ENCODE data around the gene CCSER1.

Gene CCSER1

DNA sequence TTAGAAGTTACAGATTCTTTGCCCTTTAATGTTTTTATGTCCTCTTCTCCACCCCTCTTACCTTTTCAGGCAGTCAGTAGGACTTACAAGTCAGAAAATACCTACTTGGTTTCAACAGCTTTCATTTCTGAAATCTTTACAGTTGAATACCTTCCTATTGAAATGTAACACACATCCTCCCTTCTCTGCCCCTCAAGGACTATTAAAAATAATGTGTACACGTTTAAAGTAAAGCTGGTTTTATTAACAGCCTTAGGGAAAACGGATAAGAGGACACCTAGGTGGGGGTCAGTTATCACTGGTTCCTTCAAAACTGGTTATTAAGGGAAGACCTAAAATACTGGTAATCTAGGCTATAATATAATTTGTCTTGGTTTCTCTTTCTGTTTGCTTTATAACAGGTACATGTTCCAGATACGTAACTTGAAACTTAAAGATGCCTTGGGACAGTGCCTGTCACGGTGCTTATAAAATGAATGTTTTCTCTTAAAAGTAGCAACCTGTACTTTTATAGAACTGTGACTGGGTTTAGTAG is 1.8 kb downstream of the CCSER1 start:
- DNase-seq: no peak

- no peak for DNase-seq
Observed at GRCh38 chr4:90130076-90130475, 2.9 kb downstream of the CCSER1 start.

GRCh38 chr4:90137555-90137954 is 10.4 kb downstream of the CCSER1 start:
- no peak for DNase-seq

DNA sequence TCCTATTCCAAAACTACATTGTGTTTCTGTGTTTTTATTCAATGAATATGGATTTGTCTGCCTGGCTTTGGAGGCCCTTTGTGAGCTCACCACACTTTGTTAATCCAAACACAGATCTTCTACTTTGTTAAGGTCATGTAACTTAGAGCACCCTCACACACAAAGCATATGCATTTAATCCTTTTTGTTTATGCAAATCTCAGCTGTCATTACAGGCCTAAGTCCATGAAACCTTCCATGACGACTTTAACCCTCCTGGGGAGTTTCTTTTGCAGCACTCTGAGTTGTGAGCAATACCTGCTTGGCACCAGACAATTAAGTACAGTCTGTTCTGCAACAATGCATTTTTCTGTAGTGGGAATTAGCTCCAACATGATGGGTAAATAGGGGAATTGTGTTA is 14.9 kb downstream of the CCSER1 start:
- no peak for DNase-seq

- DNase-seq: no peak
Observed at GRCh38 chr4:90145319-90145718, 18.1 kb downstream of the CCSER1 start.

- no peak for DNase-seq
Observed at GRCh38 chr4:90146306-90146705, 19.1 kb downstream of the CCSER1 start.

- DNase-seq: no peak
Observed at GRCh38 chr4:90148574-90149148, 21.5 kb downstream of the CCSER1 start.

- no peak for DNase-seq
Observed at GRCh38 chr4:90152024-90152423, 24.8 kb downstream of the CCSER1 start.

GRCh38 chr4:90159193-90159592 is 32.0 kb downstream of the CCSER1 start:
- no peak for DNase-seq

- DNase-seq: no peak
Observed at GRCh38 chr4:90160044-90160443, 32.9 kb downstream of the CCSER1 start.

DNA sequence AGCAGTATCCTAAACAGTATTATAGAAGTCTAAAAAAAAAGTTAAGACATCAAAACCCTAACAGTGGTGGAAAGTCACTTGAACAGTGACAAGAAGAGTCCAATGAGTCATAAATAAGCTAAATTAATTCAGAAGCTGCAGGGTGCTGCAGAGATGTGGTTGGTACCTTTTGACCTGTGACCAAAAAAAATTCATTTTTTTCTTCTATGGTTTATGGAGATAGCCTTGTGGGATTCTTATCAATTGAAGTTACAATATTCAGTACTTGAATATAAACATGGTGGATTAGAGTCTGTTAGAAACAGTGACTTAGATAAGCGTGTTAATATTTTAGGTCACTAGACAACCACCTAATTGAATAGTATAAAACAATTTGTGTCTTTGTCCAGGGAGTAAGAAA is 35.4 kb downstream of the CCSER1 start:
- no peak for DNase-seq

DNA sequence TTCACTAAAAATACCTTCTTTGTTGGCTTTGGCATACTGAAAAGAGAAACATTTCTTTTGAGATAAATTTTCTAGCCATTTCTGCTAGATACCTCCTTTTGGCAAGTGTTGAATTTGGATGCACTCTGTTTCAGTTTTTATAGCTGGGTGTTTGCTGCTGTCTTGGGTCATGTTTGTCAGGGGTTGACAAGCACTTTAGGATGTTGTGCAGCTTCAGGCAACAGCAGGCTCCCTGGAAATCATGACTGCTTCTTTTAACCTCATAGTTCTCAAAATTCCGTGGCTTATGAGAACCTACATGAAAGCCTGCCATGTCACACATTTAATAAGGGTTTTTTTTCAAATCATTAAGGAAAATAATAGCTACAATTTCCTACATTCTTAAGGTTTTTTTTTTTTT is 36.7 kb downstream of the CCSER1 start:
- DNase-seq: no peak

- no peak for DNase-seq
Observed at GRCh38 chr4:90165883-90166282, 38.7 kb downstream of the CCSER1 start.

- no peak for DNase-seq
Observed at GRCh38 chr4:90171491-90171890, 44.3 kb downstream of the CCSER1 start.

GRCh38 chr4:90174621-90175023 is 47.4 kb downstream of the CCSER1 start:
- DNase-seq: no peak

DNA sequence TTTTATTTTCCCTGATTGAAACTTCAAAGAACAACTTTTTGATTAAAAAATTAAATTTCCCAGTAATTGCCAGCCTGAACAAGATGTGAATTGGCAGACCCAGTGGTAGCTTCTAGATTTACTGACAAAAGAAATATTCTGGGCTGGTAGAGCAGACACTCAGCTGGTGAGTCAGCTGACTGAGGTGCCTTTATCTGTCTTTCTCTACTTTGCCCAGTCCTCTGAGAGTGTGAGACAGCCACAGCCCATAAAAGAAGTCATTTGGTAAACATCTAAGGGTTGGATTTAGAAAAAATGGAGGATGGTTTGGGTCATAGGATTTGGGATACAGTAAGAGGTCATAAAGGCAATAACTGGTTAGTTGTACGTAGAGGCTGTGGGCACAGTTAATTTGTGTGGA is 54.5 kb downstream of the CCSER1 start:
- DNase-seq: no peak

DNA sequence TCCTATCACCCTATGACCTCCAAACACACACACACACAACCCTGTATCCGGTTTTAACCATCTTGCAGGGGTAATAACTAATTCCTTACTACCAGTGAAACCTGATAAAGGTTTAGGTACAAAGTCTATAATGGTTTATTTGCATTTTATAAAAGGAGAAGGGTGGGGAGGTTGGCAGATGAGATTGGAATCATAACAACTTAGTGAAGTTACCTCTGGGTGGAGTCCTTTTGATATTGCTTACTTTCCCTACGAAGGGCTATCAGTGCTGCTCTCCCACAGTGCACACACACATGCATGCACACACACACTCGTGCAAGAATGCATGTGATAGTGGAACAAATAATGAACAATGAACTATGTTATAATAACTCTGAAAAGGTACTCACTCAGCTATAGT is 56.1 kb downstream of the CCSER1 start:
- no peak for DNase-seq

- DNase-seq: no peak
Observed at GRCh38 chr4:90184560-90184959, 57.4 kb downstream of the CCSER1 start.

DNA sequence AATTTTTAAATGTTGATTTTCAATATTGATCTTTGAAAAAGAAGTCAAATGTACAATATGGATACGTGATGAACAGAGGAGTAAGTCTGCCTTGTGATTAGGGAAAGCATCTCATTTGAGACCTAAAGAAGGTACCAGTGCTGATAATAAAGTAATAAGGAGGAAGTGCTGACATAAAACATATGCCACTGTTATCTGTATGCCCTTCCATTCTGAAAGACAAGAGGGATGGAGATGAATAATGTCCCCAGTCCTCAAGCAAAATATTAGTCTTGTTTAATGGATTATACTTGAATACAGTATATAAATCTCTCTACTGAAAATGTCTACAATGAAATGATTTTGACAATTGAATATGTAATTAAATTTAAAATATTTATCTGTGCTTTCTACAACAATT is 58.2 kb downstream of the CCSER1 start:
- DNase-seq: no peak

- no peak for DNase-seq
Observed at GRCh38 chr4:90186229-90186628, 59.0 kb downstream of the CCSER1 start.

- DNase-seq: no peak
Observed at GRCh38 chr4:90187148-90187884, 60.1 kb downstream of the CCSER1 start.

DNA sequence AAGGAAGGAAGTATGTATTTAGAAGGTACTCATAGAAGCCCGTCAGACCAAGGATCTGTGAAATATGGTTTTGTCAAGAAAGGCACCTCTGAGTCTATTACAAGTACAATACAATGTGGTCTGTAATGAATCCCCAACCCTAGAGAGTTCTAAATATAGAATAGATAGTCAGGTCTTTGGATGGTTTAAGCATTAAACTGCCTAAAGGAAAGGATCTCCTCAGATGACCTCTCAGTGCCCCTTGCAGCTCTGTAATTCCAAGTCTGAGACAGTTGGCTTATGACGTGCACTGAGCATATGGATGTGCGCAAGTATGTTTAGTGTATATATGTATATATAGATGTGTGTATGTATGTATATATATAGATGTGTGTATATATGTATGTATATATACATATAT is 62.0 kb downstream of the CCSER1 start:
- DNase-seq: no peak

DNA sequence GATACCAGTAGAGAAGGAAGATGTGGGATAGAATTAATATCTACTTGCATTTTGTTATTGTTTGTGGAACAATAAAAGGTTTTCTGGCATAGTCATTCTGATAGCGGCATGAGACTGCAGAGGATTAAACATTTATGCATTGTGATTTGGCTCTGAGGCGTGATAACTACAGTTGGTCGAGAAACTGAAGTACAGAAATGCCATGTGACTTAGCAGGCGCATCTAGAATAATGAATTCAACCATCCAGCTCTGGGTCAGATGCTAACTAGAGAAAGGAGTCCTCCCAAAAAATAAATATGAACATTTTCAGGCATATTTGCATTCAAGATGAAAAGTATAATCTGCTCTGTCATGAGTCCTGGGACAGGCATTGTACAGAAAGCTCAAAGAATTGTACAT is 62.8 kb downstream of the CCSER1 start:
- DNase-seq: no peak

- DNase-seq: no peak
Observed at GRCh38 chr4:90190525-90190924, 63.3 kb downstream of the CCSER1 start.

All from inflammatory macrophage treated with lipopolysaccharide for 4 hours (primary cell).